Measurements from ENCODE around the gene DISC1.
"Not testable (repeated sequence)": the region's sequence is repeated elsewhere in the genome, so short reads cannot be mapped to it uniquely, and the experiment has no call there.

The DISC1 gene

DNA sequence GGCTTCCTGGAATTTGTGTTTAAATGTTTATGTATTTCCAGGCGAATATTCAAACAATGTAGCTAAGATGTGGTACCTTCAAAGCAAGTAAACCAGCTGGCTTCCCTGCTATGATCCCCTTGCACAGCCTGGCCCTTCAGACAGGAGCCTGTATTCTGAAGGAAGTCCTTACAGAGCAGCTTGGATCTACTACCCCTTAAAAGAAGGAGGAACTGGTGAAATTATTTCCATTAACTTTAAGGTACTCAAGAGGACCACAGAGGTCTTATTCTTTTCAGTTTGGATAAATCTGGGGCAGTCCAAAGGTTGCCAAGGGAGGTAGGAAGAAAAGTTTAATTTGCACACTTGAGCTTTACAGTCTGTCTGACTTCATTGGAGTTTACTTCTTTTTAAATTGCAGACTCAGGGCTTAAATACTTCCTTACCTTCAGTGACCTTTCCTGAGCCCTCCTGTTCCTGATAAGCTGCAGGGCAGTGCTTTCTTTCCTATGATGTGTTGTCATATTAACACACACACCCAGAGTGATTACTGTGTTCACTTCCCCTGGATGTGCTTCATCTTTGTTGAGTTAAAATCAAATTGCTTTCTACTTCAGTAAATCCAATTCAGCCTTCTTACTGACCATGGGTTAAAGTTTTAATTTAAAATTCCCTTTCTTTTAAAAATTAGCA lies 40.5 kb downstream of the DISC1 start:
- in situ Hi-C loops (cut with MboI; ENCODE audit: low sequenced_read_pairs) = no loop called here

DNA sequence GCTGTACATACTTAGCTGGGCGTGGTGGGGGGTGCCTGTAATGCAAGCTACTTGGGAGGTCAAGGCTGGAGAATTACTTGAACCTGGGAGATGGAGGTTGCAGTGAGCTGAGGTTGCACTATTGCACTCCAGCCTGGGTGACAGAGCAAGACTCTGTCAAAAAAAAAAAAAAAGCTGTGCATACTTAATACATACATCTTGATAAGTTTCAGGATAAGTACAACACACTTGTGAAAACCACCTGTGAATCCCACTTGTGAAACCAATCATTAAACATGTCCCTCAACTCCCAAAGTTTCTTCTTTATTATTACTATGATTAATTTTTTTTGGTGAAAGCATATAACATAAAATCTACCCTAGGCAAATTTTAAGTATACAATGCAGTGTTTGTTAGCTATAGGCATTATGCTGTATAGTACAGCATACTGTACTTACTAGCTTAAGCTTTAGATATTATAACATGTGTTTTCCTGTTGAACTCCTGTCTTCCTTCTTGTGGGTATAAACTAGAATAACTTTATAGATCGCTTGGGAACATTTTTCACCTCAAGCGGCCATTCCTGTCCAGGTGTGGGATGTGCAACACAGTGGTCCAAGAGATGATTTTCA lies 41.4 kb downstream of the DISC1 start:
- in situ Hi-C loops (cut with MboI; ENCODE audit: low sequenced_read_pairs) = no loop called here

DNA sequence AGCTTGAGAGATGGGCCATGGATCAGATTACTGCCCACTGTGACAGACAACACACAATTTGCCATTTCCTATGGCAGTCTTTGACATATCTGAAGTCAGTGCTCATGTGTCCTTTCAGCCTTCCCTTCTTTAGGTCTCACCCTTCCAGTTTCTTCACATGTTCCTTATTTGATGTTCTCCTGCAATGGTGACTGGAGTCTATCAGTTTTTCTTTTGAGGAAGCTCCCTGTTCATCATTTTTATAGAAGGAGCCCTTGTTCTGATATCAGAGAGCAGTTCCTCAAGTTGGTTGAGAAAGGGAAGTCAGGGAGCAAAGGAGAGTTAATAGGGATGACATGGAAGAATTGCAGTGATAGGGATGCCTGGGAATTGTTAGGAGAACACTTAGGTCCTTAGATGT lies 42.2 kb downstream of the DISC1 start:
- in situ Hi-C loops (cut with MboI; ENCODE audit: low sequenced_read_pairs) = no loop called here

GRCh38 chr1:231669864-231670621 lies 43.5 kb downstream of the DISC1 start:
- in situ Hi-C loops (cut with MboI; ENCODE audit: low sequenced_read_pairs) = not testable (repeated sequence)

DNA sequence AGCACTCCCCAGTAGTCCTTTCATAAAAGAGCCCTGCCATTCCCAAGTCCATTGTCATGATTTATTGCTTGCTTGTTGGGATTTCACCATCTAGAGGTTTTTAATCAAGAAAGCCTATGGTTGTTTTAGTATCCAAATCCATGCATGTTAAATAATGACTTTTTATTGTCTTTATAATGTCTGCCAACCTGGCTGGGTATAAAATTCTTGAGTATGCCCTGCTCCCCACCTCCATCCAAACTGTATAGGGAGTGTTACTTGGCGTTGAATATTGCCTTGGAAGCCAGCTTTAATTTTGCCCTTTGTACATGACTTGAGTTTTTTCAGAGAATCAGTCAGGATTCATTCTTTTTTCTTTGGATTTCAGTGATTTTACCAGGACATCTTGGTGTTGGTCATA lies 44.2 kb downstream of the DISC1 start:
- in situ Hi-C loops (cut with MboI; ENCODE audit: low sequenced_read_pairs) = no loop called here

GRCh38 chr1:231674575-231674974 lies 48.0 kb downstream of the DISC1 start:
- in situ Hi-C loops (cut with MboI; ENCODE audit: low sequenced_read_pairs) = no loop called here

DNA sequence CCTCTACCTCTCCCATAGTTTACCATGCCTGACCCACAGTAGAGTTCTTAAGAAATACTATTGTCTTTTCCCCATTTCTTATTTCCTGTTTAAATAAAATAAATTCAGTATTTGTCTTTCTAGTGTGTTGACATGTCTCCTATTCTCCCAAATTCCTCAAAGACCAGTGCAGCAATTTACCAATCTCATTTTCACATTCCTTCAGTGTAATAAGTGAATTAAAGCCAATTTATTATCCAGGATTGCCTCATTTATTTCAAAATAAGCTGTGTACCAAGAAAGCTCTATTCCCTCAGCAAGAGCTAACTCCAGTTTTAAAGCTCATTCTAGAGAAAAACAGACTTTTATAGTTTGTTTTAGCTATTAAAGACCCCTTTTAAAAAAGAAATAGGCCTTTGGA lies 49.9 kb downstream of the DISC1 start:
- in situ Hi-C loops (cut with MboI; ENCODE audit: low sequenced_read_pairs) = no loop called here

DNA sequence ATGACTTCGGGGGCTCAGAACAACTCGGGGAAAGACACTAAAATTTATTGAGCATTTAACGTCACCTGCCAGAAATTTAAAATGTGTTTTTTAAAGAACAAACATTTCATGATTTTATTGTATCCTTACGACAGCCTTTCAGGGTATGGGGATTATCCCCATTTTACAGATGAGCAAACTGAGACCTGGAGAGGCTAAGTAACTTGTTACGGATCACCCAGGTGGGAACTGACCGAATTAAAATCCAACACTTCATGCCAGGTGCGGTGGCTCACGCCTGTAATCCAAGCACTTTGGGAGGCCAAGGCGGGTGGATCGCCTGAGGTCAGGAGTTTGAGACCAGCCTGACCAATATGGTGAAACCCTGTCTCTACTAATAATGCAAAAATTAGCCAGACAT lies 50.9 kb downstream of the DISC1 start:
- in situ Hi-C loops (cut with MboI; ENCODE audit: low sequenced_read_pairs) = no loop called here

DNA sequence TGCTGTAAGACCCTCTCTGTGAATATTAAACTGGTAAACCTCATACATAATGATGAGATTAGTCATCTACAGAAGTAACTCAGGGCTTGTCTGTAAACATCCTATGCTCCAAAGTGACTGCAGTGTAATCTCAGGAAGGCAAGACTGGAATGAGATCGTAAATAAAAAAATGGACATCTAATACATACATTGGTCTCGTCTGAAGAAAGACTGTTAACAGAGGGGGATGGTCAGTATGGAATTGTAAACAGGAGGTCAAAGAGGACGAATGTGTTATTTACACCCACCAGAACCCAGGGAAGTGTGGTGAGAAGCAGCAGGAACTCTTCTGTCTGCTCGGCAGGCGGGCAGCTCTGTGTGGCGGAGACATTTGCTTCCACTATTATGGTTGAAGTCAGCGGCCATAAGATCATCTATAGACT lies 51.4 kb downstream of the DISC1 start:
- in situ Hi-C loops (cut with MboI; ENCODE audit: low sequenced_read_pairs) = no loop called here

- in situ Hi-C loops (cut with MboI; ENCODE audit: low sequenced_read_pairs) = no loop called here
These were observed 52.5 kb downstream of the DISC1 start for GRCh38 chr1:231679109-231679508.

GRCh38 chr1:231681006-231681405 lies 54.4 kb downstream of the DISC1 start:
- in situ Hi-C loops (cut with MboI; ENCODE audit: low sequenced_read_pairs) = no loop called here

GRCh38 chr1:231682779-231683178 lies 56.2 kb downstream of the DISC1 start:
- in situ Hi-C loops (cut with MboI; ENCODE audit: low sequenced_read_pairs) = no loop called here

DNA sequence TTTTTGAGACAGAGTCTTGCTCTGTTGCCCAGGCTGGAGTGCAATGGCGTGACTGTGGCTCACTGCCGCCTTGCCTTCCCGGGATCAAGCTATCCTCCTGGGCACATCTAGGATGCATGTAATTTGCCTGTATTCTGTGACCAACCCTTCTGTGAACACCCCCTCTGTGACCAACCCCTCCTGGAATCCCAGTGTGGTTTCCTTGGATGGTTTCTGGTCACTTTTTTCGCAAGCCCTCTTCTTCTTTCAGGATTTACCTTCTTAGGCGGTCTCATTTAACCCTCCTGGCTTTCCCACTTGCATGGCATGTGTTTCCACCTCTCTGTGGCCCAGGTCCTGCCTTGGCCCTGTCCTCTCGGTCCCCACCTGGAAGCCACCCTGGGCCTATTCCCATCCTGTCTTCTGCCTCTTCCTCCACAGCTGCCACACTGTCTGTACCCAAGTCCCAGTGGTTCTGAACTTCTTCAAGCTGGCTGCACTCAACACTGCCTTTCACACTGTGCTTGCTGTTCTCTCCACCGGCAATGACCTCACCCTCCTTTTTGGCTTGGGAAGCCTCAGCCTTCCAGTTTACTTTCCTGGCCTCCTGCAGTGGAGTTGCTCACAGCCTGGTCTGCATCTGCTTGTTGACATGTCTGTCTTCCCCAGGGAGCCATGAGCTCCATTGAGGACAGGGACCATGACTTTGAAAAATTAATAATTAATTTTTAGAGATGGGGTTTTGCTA lies 57.0 kb downstream of the DISC1 start:
- in situ Hi-C loops (cut with MboI; ENCODE audit: low sequenced_read_pairs) = no loop called here

GRCh38 chr1:231684356-231685244 lies 58.0 kb downstream of the DISC1 start:
- in situ Hi-C loops (cut with MboI; ENCODE audit: low sequenced_read_pairs) = no loop called here

GRCh38 chr1:231686384-231686783 lies 59.8 kb downstream of the DISC1 start:
- in situ Hi-C loops (cut with MboI; ENCODE audit: low sequenced_read_pairs) = no loop called here

- in situ Hi-C loops (cut with MboI; ENCODE audit: low sequenced_read_pairs) = no loop called here
These were observed 62.4 kb downstream of the DISC1 start for GRCh38 chr1:231688989-231689388.

GRCh38 chr1:231690059-231690458 lies 63.5 kb downstream of the DISC1 start:
- in situ Hi-C loops (cut with MboI; ENCODE audit: low sequenced_read_pairs) = no loop called here

- in situ Hi-C loops (cut with MboI; ENCODE audit: low sequenced_read_pairs) = no loop called here
These were observed 65.1 kb downstream of the DISC1 start for GRCh38 chr1:231691618-231692259.

- in situ Hi-C loops (cut with MboI; ENCODE audit: low sequenced_read_pairs) = no loop called here
These were observed 66.9 kb downstream of the DISC1 start for GRCh38 chr1:231693361-231694074.
